ENCODE results near the gene TRPM4.

DNA sequence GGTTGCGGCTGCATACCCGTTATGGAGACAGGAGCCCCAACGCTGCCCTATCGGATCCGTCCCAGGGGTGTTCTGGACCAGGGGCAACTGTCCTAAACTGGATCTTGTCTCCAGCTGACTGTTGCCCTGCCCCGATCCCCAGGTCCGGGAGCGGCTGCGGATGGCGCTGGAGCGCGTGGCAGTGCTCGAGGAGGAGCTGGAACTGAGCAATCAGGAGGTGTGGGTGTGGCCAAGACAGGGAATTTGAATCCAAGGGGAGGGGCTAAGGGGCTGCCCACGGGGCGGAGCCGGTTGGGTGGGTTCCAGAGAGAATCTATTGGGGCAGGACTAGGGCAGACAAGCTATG, 28.4 kb upstream of the TRPM4 start:
- TF ChIP-seq, protein P1, sequence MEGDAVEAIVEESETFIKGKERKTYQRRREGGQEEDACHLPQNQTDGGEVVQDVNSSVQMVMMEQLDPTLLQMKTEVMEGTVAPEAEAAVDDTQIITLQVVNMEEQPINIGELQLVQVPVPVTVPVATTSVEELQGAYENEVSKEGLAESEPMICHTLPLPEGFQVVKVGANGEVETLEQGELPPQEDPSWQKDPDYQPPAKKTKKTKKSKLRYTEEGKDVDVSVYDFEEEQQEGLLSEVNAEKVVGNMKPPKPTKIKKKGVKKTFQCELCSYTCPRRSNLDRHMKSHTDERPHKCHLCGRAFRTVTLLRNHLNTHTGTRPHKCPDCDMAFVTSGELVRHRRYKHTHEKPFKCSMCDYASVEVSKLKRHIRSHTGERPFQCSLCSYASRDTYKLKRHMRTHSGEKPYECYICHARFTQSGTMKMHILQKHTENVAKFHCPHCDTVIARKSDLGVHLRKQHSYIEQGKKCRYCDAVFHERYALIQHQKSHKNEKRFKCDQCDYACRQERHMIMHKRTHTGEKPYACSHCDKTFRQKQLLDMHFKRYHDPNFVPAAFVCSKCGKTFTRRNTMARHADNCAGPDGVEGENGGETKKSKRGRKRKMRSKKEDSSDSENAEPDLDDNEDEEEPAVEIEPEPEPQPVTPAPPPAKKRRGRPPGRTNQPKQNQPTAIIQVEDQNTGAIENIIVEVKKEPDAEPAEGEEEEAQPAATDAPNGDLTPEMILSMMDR (optimal IDR thresholded peaks at IDR 0.05 in 1 of 3, IDR thresholded peaks at IDR 0.05 in 1 of 3, conservative IDR thresholded peaks at IDR 0.05 in 1 of 3; ENCODE audit: extremely low read depth in 1 of 3, insufficient read depth in 2 of 3, low read length in 3 of 3): no peak
- TF ChIP-seq EZH2 (IDR thresholded peaks at IDR 0.05; ENCODE audit: low read length): no peak
